Renal pelvis (tissue), 4 donors: ENCODE measurements around the gene PEPD. TPM values are rescaled to one million over a fixed set of nuclear protein-coding genes. Genes with fewer than 3 reads are reported as not detected.

Source experiments
- DNase-seq: peaks from one replicate; pipeline ENCODE4 v3.0.0-alpha.2; 2013
- polyA plus RNA-seq, 3 donors: library from polyadenylated mRNA; unstranded; fragments of 120-200 nt; gene quantifications; one replicate each; pipeline ENCODE4 v1.2.1, GENCODE V29; 2013; ENCODE audit not compliant: insufficient read length in 3 of 3

PEPD gene
- polyA plus RNA-seq, 3 donors: 105 to 120 (median 116) TPM

GRCh38 chr19:33397536-33398360, 123.8 kb downstream of the PEPD start:
- DNase-seq: no peak

GRCh38 chr19:33396701-33397535, 124.7 kb downstream of the PEPD start:
- DNase-seq: peak; percentile 30

DNA sequence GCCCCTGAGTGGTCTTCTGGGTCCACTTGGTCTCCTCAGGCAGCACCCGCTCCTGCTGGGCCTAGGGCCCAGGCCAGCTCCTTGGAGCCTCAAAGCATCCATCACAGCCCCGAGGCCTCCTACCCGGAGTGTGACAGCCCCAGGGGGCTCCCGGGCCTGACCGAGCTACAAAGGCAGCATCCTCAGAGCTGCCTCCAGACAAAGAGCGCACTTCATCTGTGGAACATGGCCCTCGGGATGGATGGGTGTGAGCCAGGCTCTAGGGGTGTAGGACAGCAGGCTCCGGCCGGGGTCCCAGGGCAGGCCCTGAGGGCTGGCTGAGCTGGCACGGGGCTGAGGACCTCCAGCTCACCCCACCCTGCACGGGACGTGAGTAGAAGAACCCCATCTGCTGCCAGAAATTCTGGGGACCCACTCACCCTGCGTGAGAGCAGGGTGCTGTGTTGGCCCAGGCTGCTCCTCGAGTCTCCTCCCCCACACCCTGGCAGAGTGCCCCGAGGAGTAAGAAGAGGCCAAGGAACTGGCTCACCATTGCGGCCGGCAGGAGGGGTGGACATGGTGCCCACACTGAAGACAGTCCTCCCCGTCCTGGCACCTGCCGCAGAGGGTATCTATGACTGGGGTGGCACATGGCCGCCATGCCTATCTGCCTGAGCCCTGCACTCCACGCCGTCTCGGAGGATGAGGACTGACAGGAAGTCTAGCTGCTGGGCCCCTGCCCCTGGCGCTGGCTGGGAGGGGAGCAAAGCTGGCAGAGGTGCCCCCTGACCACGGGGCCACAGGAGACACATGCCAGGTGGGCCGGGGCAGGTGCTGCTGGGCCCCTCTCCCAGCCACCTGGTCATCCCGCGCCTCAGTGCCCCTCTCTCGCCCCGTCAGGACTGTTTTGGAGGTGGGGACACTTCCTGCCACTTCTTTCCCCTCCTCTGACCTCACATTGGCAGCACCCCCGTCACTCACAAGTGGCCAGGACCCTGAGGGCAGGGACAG, 125.7 kb downstream of the PEPD start:
- DNase-seq: no peak

- no peak for DNase-seq
These were observed 126.6 kb downstream of the PEPD start for GRCh38 chr19:33394723-33395560.

DNA sequence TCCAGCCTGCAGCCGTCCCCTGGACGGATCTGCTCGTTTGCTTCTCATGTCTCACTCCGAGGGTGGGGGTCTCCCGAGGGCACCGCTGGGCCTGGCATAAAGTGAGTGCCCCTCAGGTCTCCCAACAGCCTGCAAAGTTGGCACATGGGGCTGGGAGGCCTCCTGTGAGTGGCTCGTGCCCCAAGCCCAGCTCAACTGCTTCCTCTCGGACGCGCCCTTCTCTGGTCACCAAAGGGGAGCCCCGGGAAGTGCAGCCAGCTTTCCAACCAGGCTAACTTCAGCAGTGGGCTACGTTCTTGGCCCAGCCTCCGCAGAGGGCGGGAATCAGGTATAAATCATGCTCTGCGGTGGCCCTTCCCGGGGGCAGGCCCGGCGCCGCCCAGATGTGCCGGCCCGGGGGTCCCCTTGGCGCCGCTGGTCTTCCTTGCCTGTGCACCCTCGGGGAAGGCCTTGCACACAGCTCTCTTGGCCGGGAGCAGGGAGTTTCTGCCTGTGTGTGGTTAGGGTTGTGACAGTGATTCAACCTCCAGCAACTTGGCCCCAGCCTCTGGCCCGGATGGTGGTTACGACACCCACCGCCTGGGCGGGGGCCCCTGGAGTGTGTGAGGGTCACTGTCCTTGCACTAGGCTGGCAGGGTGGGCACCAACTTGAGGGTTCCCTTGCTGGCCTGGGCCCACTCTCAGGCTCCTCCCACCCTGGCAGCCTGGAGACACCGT, 127.4 kb downstream of the PEPD start:
- no peak for DNase-seq

GRCh38 chr19:33393286-33394005, 128.1 kb downstream of the PEPD start:
- DNase-seq: no peak

- no peak for DNase-seq
These were observed 129.0 kb downstream of the PEPD start for GRCh38 chr19:33392341-33393285.

DNA sequence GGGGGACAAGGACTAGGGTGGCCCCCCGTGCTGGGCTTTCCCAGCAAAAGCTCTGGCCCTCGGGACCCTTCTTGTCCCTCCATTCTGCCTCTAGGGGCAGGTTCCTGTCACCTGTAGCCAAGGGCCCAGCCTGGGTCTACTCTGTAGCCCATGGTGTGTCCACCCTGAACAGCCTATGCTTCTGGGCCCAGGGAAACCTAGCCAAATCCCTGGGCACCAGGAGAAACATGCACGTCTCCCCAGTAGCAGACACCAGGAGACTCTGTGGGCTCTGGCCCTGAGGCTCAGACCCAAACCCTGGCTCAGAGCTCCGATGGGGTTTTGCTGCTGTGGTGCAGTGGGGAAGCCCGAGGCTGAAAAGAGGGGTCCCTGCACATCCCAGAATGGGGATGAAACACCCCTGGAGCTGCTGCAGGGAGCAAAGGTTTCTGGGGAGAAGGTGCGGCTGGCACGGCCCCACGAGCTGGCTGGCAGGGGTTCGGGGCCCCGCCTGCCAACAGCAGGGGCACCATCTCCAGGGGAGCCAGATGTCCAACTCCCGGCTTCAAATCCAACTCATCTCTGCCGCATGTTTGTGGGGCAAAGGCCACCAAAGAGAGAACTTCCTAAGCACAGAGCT, 129.9 kb downstream of the PEPD start:
- DNase-seq: no peak

- DNase-seq: no peak
These were observed 130.5 kb downstream of the PEPD start for GRCh38 chr19:33390908-33391630.

- DNase-seq: no peak
These were observed 131.3 kb downstream of the PEPD start for GRCh38 chr19:33390101-33390907.

DNA sequence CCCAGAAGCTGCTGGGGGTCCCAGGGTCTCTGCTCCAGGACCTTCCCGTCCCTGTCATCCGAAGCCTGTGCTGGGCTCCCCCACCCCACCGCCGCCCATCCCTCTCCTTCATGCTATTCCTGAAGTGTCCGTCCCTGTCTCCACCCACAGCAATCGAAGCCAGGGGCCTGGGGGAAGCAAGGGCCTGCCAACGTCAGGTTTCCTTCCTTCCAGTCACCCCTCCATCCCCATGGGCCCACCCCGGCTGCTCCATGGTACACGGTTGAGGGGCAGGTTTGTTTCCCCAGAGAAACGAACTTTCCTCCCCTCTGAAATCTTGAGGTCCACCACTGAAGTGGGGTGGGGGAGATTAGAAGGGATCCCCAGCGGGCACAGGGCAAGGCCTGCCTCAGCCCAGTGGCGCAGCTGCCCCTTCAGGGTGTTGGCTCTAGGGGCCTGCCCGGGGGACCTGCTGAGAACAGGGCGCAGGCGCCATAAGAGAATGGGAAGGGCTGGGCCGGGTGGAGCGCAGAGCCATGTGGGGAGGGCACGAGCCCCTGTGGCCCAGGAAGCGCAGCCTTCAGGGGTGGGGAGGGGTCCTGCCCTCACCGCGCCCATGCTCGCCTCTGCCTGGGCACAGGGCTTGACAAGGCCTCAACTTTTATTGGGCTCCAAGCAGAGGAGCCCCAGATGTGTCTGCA, 132.0 kb downstream of the PEPD start:
- no peak for DNase-seq

- DNase-seq: no peak
These were observed 132.7 kb downstream of the PEPD start for GRCh38 chr19:33388725-33389420.

GRCh38 chr19:33388231-33388724, 133.3 kb downstream of the PEPD start:
- DNase-seq: no peak

DNA sequence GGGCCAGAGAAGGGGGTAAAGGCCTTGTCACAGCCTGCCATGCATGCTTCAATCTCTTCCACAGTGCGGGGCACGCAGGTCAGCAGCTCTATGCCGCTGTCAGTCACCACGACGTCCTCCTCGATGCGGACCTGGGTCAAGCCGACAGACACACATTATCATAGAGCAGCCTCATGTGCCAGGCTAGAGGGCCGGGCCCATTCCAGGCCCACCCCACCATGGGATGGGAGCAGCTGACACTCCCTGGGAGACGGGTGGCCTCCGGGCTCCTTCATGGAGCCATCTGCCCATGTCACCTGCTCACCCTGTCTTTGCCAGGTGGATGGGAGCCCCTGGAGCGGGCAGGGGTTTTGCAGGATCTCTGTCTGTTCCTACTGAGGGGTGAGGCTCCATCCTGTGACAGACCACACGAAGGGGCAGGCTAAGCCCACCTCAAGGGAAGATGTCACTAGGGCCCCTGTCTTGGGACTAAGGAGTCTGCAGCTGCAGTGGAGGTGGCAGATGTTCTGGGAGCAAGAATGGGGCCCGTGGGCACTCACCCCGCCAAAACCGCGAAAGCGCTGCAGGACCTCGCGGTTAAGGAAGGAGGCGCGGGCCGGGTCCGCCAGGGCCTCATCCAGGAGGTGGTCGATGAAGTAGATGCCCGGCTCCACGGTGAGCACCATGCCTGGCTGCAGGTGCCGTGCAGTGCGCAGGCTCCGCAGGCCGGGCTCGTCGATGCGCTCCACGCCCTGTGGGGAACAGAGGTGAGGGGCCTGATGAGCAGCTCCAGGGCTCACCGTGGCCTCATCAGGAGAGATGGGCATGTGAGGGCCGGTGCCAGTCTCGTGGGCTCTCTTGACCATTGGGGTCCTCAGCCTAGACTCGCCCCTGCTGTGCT, 134.0 kb downstream of the PEPD start:
- no peak for DNase-seq
